Tibial nerve (tissue), 4 donors: ENCODE data around the gene MARCKSL1.

ENCODE experiments used
- EP300 ChIP-seq, 2 donors: sonication (generic); formaldehyde crosslinking; IDR thresholded peaks; one replicate each; pipeline ENCODE4 v1.6.1; 2017; ENCODE audit warnings: antibody characterized with exemption in 2 of 2, mild to moderate bottlenecking in 1 of 2
- POLR2A ChIP-seq, 2 donors: fragments of 450-650 bp; IDR thresholded peaks; one replicate each; pipeline ENCODE4 v1.6.1; 2017; ENCODE audit warnings: antibody characterized with exemption in 2 of 2, mild to moderate bottlenecking in 2 of 2, moderate library complexity in 2 of 2
- TF ChIP-seq, protein P1 (sequence below), 5 experiments: fragments of 200-600 bp in 3 of 5; fragments of 450-650 bp in 2 of 5; sonication (generic) in 3 of 5; IDR thresholded peaks; one replicate each; pipeline ENCODE4 v1.5.1; 2016 to 2019; ENCODE audit warnings: antibody characterized with exemption in 5 of 5, mild to moderate bottlenecking in 3 of 5, moderate library complexity in 2 of 5

DNA sequence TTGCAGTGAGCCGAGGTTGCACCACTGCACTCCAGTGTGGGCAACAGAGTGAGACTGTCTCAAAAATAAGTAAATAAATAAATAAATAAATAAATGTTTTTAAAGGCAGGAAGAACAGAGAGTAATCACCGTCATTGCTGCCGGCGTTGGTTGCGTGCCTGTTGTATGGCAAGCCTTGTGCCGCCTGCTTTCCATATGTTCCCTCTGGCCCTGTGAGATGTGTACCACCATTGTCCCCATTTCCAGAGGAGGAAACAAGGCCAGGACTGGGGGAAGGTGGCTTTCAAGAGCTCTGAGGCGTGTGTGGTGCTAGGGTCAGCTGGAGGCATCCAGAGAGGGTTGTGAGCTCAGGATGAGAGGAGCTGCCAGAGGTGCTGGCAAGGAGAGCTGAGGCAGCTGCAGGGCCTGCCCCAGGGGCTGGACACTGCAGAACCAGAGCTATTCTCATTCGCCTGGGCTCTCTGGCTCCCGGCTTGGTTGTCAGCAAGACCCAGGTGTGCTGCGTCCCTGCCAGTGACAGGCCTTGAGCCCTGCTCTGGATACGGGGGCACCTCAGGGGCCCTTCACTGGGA is 5.2 kb upstream of the MARCKSL1 start:
- TF ChIP-seq POLR2A (IDR thresholded peaks at IDR 0.05) (no peak), EP300 (IDR thresholded peaks at IDR 0.05) (no peak)
- TF ChIP-seq, protein P1, sequence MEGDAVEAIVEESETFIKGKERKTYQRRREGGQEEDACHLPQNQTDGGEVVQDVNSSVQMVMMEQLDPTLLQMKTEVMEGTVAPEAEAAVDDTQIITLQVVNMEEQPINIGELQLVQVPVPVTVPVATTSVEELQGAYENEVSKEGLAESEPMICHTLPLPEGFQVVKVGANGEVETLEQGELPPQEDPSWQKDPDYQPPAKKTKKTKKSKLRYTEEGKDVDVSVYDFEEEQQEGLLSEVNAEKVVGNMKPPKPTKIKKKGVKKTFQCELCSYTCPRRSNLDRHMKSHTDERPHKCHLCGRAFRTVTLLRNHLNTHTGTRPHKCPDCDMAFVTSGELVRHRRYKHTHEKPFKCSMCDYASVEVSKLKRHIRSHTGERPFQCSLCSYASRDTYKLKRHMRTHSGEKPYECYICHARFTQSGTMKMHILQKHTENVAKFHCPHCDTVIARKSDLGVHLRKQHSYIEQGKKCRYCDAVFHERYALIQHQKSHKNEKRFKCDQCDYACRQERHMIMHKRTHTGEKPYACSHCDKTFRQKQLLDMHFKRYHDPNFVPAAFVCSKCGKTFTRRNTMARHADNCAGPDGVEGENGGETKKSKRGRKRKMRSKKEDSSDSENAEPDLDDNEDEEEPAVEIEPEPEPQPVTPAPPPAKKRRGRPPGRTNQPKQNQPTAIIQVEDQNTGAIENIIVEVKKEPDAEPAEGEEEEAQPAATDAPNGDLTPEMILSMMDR (IDR thresholded peaks at IDR 0.05) = no peak
